SK-N-SH (cell line): ENCODE data around the gene ATP2C1. TPM values are rescaled to one million over a fixed set of nuclear protein-coding genes. Genes with fewer than 3 reads are reported as not detected.

Experiments
- CTCF ChIA-PET: fragments of 300-600, 350-600 bp; formaldehyde crosslinking; extraction: SDS; loops from one replicate; lab custom pipeline; 2021; lab: Yijun Ruan, JAX
- POLR2A ChIA-PET: fragments of 350-600 bp; sonication (Branson Sonifier 250); formaldehyde crosslinking; extraction: SDS; loops from one replicate; lab custom pipeline; 2020; ENCODE audit warnings: antibody characterized with exemption, inconsistent platforms; lab: Yijun Ruan, JAX
- DNase-seq: peaks from one replicate; pipeline ENCODE4 v3.0.0; 2012
- H2AFZ ChIP-seq: fragments of 200-600 bp; sonication (generic); 2 replicates; pipeline ENCODE4 v1.8.1; 2016; ENCODE audit warnings: antibody characterized with exemption, mild to moderate bottlenecking, low read depth
- H3F3A ChIP-seq: fragments of 200-600 bp; sonication (generic); replicated peaks from 2 replicates; pipeline ENCODE3; 2016; ENCODE audit warnings: antibody characterized with exemption, mild to moderate bottlenecking; ENCODE audit not compliant: insufficient read depth
- H3K27ac ChIP-seq, 2 experiments: fragments of 200-500 bp in 1 of 2; fragments of 200-600 bp in 1 of 2; sonication (Bioruptor generic) in 1 of 2; sonication (generic), shearing (Covaris generic) in 1 of 2; 2 replicates each; pipeline versions ENCODE4 v1.5.1 to v1.6.1; 2014 to 2016; ENCODE audit warnings: low read depth in 2 of 2, inconsistent platforms in 1 of 2, low read length in 1 of 2, mild to moderate bottlenecking in 1 of 2, mixed read lengths in 1 of 2
- H3K27me3 ChIP-seq: fragments of 200-600 bp; sonication (generic), shearing (Covaris generic); 2 replicates; pipeline ENCODE4 v1.6.1; 2016; ENCODE audit warnings: mixed run types; ENCODE audit not compliant: insufficient read depth
- H3K36me3 ChIP-seq, 2 experiments: fragments of 200-500 bp in 1 of 2; fragments of 200-600 bp in 1 of 2; sonication (Bioruptor generic) in 1 of 2; sonication (generic) in 1 of 2; replicated peaks in 1 of 2; 2 replicates each; pipeline versions ENCODE3 to v1.5.1; 2014 to 2016; ENCODE audit warnings: low read length in 1 of 2, mild to moderate bottlenecking in 1 of 2; ENCODE audit not compliant: insufficient read depth in 2 of 2, control insufficient read depth in 1 of 2
- H3K4me1 ChIP-seq, 2 experiments: fragments of 200-500 bp in 1 of 2; fragments of 200-600 bp in 1 of 2; sonication (Bioruptor generic) in 1 of 2; sonication (generic), shearing (Covaris generic) in 1 of 2; 2 replicates each; pipeline versions ENCODE4 v1.5.1 to v1.6.1; 2014 to 2016; ENCODE audit warnings: low read depth in 1 of 2, low read length in 1 of 2, mixed run types in 1 of 2; ENCODE audit not compliant: insufficient read depth in 2 of 2, control insufficient read depth in 1 of 2
- H3K4me2 ChIP-seq: fragments of 200-600 bp; sonication (generic), shearing (Covaris generic); 2 replicates; pipeline ENCODE4 v1.6.1; 2017; ENCODE audit warnings: mixed run types
- H3K4me3 ChIP-seq, 2 experiments: fragments of 200-500 bp in 1 of 2; fragments of 200-600 bp in 1 of 2; sonication (Bioruptor generic) in 1 of 2; sonication (generic), shearing (Covaris generic) in 1 of 2; 2 replicates each; pipeline versions ENCODE4 v1.5.1 to v1.8.1; 2014 to 2016; ENCODE audit warnings: low read depth in 2 of 2, inconsistent platforms in 1 of 2, low read length in 1 of 2, mild to moderate bottlenecking in 1 of 2, mixed read lengths in 1 of 2, moderate library complexity in 1 of 2
- H3K79me2 ChIP-seq: fragments of 200-600 bp; sonication (generic); 2 replicates; pipeline ENCODE4 v1.8.1; 2017; ENCODE audit warnings: mild to moderate bottlenecking; ENCODE audit not compliant: insufficient read depth
- H3K9ac ChIP-seq: fragments of 200-600 bp; sonication (generic); 2 replicates; pipeline ENCODE4 v1.6.1; 2017; ENCODE audit warnings: mixed run types
- H3K9me2 ChIP-seq: fragments of 200-600 bp; sonication (generic); 2 replicates; pipeline ENCODE4 v1.6.1; 2017; ENCODE audit warnings: mixed run types
- H3K9me3 ChIP-seq: fragments of 200-600 bp; sonication (generic); 2 replicates; pipeline ENCODE4 v1.6.1; 2017; ENCODE audit warnings: mixed run types, mild to moderate bottlenecking, moderate library complexity
- H4K20me1 ChIP-seq: fragments of 200-600 bp; sonication (generic); 2 replicates; pipeline ENCODE4 v1.6.1; 2017; ENCODE audit warnings: mild to moderate bottlenecking, mixed run types; ENCODE audit not compliant: insufficient read depth
- CHD2 ChIP-seq: fragments of 150-350 bp; IDR thresholded peaks from 2 replicates; pipeline ENCODE4 v1.6.1; 2018; ENCODE audit warnings: low read length; ENCODE audit not compliant: partially characterized antibody
- CTCF ChIP-seq: fragments of 200-600 bp; sonication (generic); IDR thresholded peaks from 2 replicates; pipeline ENCODE4 v1.6.1; 2017; ENCODE audit warnings: antibody characterized with exemption, mild to moderate bottlenecking, moderate library complexity
- EZH2phosphoT487 ChIP-seq: fragments of 200-600 bp; sonication (generic); IDR thresholded peaks from 2 replicates; pipeline ENCODE4 v1.6.1; 2017; ENCODE audit warnings: low read depth, mixed run types, mild to moderate bottlenecking, antibody characterized with exemption, moderate library complexity, borderline replicate concordance
- FOXM1 ChIP-seq: IDR thresholded peaks from 2 replicates; pipeline ENCODE4 v1.4.0; 2012; ENCODE audit warnings: low read depth, mild to moderate bottlenecking
- IRF3 ChIP-seq: fragments of 150-350 bp; IDR thresholded peaks from 2 replicates; pipeline ENCODE4 v1.6.1; 2016; ENCODE audit warnings: mild to moderate bottlenecking, low read depth, low read length
- MEF2A ChIP-seq: IDR thresholded peaks from 2 replicates; pipeline ENCODE4 v1.4.0; 2012; ENCODE audit warnings: low read depth, borderline replicate concordance
- RAD21 ChIP-seq: IDR thresholded peaks from 2 replicates; pipeline ENCODE4 v1.6.1; 2012; ENCODE audit warnings: mild to moderate bottlenecking, low read length
- RFX5 ChIP-seq: IDR thresholded peaks from 2 replicates; pipeline ENCODE4 v1.6.1; 2012; ENCODE audit warnings: mild to moderate bottlenecking, improper control_type of control experiment, low read length
- SIN3A ChIP-seq: IDR thresholded peaks from 2 replicates; pipeline ENCODE4 v1.6.1; 2012; ENCODE audit warnings: low read depth, mild to moderate bottlenecking, low read length, moderate library complexity, borderline replicate concordance
- YY1 ChIP-seq: IDR thresholded peaks from 2 replicates; pipeline ENCODE4 v1.4.0; 2012; ENCODE audit warnings: low read depth, mild to moderate bottlenecking
- WGBS: methylation state at CpG from one replicate; pipeline ENCODE4 v1.1.6; 2017; ENCODE audit warnings: low lambda C conversion rate; 5-methylcytosine and 5-hydroxymethylcytosine counted together
- polyA plus RNA-seq, 3 experiments: library from polyadenylated mRNA; depleted of rRNA; stranded (reverse); fragments of >200 nt; gene quantifications; 2 replicates each; pipeline ENCODE4 v1.2.3, GENCODE V29; 2012
- TF ChIP-seq, protein P1 (sequence below): IDR thresholded peaks from 2 replicates; pipeline ENCODE4 v1.6.1; 2012; ENCODE audit warnings: mild to moderate bottlenecking, low read depth, low read length, moderate library complexity
- TF ChIP-seq, protein P2 (sequence below): IDR thresholded peaks from 2 replicates; pipeline ENCODE4 v1.4.0; 2012; ENCODE audit warnings: low read depth, borderline replicate concordance

Gene ATP2C1
- polyA plus RNA-seq, 1 of the 3 experiments (the other 2 are of a cell fraction), result 35.6 TPM

DNA sequence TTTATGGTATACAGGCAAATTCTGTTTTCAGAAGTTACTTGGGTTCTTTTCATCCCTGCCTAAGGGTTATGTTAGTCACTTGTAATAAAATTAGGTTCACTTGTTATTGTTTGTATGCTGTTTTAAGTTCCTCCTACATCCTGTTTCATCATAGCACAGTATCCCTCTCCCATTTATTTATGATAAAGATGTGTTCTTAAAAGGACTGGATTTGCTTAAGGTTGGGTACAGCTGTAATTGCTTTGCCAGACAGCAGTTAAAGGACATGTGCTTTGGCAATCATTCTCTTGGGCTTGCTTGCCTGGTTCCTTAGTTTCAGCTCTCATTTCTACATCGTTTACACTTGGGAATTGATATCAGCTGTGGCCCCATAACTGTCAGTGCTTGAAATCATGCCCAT, 11.7 kb downstream of the ATP2C1 start:
- Histone ChIP-seq H3K4me3 (no peak overlapping the region), H3K79me2 (peaks cover 95% of the 10 kb centered on the region), H3K27ac (peak overlapping the region in 1 of 2 experiments; percentile 58; a peak in 2 of 4 replicates), H4K20me1 (peaks cover 47% of the 10 kb centered on the region), H2AFZ (no peak overlapping the region), H3K36me3 (no peaks in the 10 kb centered on the region), H3K4me2 (no peak overlapping the region; the same call in 1 of the 2 replicates), H3F3A (no peaks in the 10 kb centered on the region), H3K4me1 (peaks cover 13 to 18% of the 10 kb centered on the region in 2 experiments; a peak in 3 of 4 replicates), H3K9ac (no peak overlapping the region), H3K9me3 (no peaks in the 10 kb centered on the region), H3K9me2 (no peaks in the 10 kb centered on the region), H3K27me3 (no peaks in the 10 kb centered on the region)
- ChIA-PET POLR2A (no interaction called here), CTCF (interaction anchor here (4.2 kb wide), 1 partner anchor 12 kb away, joined by 17 read pairs; the partner anchor contains the start of gene ATP2C1)
- no peak for TF ChIP-seq SIN3A
- TF ChIP-seq, protein P1, sequence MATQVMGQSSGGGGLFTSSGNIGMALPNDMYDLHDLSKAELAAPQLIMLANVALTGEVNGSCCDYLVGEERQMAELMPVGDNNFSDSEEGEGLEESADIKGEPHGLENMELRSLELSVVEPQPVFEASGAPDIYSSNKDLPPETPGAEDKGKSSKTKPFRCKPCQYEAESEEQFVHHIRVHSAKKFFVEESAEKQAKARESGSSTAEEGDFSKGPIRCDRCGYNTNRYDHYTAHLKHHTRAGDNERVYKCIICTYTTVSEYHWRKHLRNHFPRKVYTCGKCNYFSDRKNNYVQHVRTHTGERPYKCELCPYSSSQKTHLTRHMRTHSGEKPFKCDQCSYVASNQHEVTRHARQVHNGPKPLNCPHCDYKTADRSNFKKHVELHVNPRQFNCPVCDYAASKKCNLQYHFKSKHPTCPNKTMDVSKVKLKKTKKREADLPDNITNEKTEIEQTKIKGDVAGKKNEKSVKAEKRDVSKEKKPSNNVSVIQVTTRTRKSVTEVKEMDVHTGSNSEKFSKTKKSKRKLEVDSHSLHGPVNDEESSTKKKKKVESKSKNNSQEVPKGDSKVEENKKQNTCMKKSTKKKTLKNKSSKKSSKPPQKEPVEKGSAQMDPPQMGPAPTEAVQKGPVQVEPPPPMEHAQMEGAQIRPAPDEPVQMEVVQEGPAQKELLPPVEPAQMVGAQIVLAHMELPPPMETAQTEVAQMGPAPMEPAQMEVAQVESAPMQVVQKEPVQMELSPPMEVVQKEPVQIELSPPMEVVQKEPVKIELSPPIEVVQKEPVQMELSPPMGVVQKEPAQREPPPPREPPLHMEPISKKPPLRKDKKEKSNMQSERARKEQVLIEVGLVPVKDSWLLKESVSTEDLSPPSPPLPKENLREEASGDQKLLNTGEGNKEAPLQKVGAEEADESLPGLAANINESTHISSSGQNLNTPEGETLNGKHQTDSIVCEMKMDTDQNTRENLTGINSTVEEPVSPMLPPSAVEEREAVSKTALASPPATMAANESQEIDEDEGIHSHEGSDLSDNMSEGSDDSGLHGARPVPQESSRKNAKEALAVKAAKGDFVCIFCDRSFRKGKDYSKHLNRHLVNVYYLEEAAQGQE, result no peak
- TF ChIP-seq RFX5, result no peak
- no peak for TF ChIP-seq CTCF
- TF ChIP-seq RAD21, result no peak
- no peak for TF ChIP-seq MEF2A
- TF ChIP-seq, protein P2, sequence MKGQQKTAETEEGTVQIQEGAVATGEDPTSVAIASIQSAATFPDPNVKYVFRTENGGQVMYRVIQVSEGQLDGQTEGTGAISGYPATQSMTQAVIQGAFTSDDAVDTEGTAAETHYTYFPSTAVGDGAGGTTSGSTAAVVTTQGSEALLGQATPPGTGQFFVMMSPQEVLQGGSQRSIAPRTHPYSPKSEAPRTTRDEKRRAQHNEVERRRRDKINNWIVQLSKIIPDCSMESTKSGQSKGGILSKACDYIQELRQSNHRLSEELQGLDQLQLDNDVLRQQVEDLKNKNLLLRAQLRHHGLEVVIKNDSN, result no peak
- TF ChIP-seq IRF3, result no peak
- no peak for TF ChIP-seq CHD2
- no peak for TF ChIP-seq EZH2phosphoT487
- TF ChIP-seq FOXM1, result no peak
- TF ChIP-seq YY1, result no peak
- no peak for DNase-seq
- 20% methylated on average over 1 of the region's 1 CpG for WGBS
